PC-3 (cell line): ENCODE data around the gene PLIN3.

Experiments used
- EZH2phosphoT487 ChIP-seq: fragments of 300-600 bp; sonication (generic); IDR thresholded peaks from 2 replicates; pipeline ENCODE4 v1.6.1; 2018; ENCODE audit warnings: mild to moderate bottlenecking, antibody characterized with exemption, low read length, borderline replicate concordance
- TF ChIP-seq, protein P1 (sequence below): fragments of 300-600 bp; sonication (generic); conservative IDR thresholded peaks from 2 replicates; pipeline ENCODE4 v1.5.1; 2017; ENCODE audit warnings: antibody characterized with exemption, low read depth, mild to moderate bottlenecking, low read length

DNA sequence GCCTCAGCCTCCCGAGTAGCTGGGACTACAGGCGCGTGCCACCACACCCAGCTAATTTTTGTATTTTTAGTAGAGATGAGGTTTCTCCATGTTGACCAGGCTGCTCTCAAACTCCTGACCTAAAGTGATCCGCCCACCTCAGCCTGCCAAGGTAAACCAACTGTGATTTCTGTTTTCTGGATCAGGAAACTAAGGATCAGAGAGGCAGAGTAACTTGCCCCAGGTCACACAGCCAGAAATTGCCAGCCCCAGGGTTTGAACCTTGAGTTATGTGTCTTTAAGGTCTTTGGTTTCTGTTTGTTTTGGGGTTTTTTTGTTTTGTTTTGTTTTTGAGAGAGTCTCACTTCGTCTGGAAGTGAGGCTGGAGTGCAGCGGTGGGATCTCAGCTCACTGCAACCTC, 4.2 kb upstream of the PLIN3 start:
- TF ChIP-seq, protein P1, sequence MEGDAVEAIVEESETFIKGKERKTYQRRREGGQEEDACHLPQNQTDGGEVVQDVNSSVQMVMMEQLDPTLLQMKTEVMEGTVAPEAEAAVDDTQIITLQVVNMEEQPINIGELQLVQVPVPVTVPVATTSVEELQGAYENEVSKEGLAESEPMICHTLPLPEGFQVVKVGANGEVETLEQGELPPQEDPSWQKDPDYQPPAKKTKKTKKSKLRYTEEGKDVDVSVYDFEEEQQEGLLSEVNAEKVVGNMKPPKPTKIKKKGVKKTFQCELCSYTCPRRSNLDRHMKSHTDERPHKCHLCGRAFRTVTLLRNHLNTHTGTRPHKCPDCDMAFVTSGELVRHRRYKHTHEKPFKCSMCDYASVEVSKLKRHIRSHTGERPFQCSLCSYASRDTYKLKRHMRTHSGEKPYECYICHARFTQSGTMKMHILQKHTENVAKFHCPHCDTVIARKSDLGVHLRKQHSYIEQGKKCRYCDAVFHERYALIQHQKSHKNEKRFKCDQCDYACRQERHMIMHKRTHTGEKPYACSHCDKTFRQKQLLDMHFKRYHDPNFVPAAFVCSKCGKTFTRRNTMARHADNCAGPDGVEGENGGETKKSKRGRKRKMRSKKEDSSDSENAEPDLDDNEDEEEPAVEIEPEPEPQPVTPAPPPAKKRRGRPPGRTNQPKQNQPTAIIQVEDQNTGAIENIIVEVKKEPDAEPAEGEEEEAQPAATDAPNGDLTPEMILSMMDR: no peak
- no peak for TF ChIP-seq EZH2phosphoT487
